H7 (cell line): ENCODE measurements around the gene AGT. TPM values are rescaled to one million over a fixed set of nuclear protein-coding genes. Genes with fewer than 3 reads are reported as not detected.

Source experiments
- DNase-seq: peaks from one replicate; pipeline ENCODE4 v3.0.0; 2012
- H3K27me3 ChIP-seq: 2 replicates; pipeline ENCODE4 v1.6.0; 2011; ENCODE audit warnings: mild to moderate bottlenecking, low read length; ENCODE audit not compliant: control insufficient read depth, insufficient read depth
- H3K36me3 ChIP-seq: replicated peaks from 2 replicates; pipeline ENCODE4 v1.5.1; 2011; ENCODE audit warnings: low read length; ENCODE audit not compliant: control insufficient read depth, insufficient read depth
- H3K4me3 ChIP-seq: 2 replicates; pipeline ENCODE4 v1.5.1; 2011; ENCODE audit warnings: low read depth, mild to moderate bottlenecking, control low read depth, low read length, moderate library complexity; ENCODE audit not compliant: insufficient read depth
- total RNA-seq: library from RNA; depleted of rRNA; stranded (reverse); fragments of >200 nt; shearing (Covaris generic); gene quantifications from 2 replicates; pipeline ENCODE4 v1.2.3, GENCODE V29; 2014

AGT gene
- total RNA-seq, 1 experiment from 2014 or later, result 0.42 TPM

- DNase-seq, result no peak
- Histone ChIP-seq H3K36me3 (no peaks in the 10 kb centered on the region), H3K4me3 (no peak overlapping the region), H3K27me3 (no peaks in the 10 kb centered on the region; the same call in 1 of the 2 replicates)
Measured at GRCh38 chr1:230749635-230750034, 35.7 kb upstream of the AGT start.

- Histone ChIP-seq H3K27me3 (no peaks in the 10 kb centered on the region; the same call in 1 of the 2 replicates), H3K36me3 (no peaks in the 10 kb centered on the region), H3K4me3 (no peak overlapping the region)
- DNase-seq, result no peak
Measured at GRCh38 chr1:230749150-230749549, 35.2 kb upstream of the AGT start.

- Histone ChIP-seq H3K27me3 (no peaks in the 10 kb centered on the region; the same call in 1 of the 2 replicates), H3K4me3 (no peak overlapping the region), H3K36me3 (no peaks in the 10 kb centered on the region)
- no peak for DNase-seq
Measured at GRCh38 chr1:230747890-230748800, 34.2 kb upstream of the AGT start.

GRCh38 chr1:230747127-230747730 lies 33.3 kb upstream of the AGT start, which contains the start of gene CAPN9:
CAPN9 (plus strand) TSS chr1:230747388; CDS start chr1:230747497, 109 bp downstream.
- Histone ChIP-seq H3K36me3 (no peaks in the 10 kb centered on the region), H3K4me3 (no peak within 1 kb of the TSS), H3K27me3 (no peaks in the 10 kb centered on the region; the same call in 1 of the 2 replicates)
- no peak for DNase-seq

- H3K36me3 ChIP-seq, result no peaks in the 10 kb centered on the region
Measured at GRCh38 chr1:230746617-230747016, 32.7 kb upstream of the AGT start.

GRCh38 chr1:230745071-230745470 lies 31.1 kb upstream of the AGT start:
- no peaks in the 10 kb centered on the region for H3K36me3 ChIP-seq
- DNase-seq, result no peak
- no peaks in the 10 kb centered on the region for H3K27me3 ChIP-seq
- H3K4me3 ChIP-seq, result no peak overlapping the region

More at GRCh38 chr1:230746617-230747016, 32.7 kb upstream of the AGT start:
- Histone ChIP-seq H3K4me3 (no peak overlapping the region), H3K27me3 (no peaks in the 10 kb centered on the region; the same call in 1 of the 2 replicates)
- no peak for DNase-seq

GRCh38 chr1:230744382-230744781 lies 30.5 kb upstream of the AGT start:
- Histone ChIP-seq H3K27me3 (no peaks in the 10 kb centered on the region), H3K4me3 (no peak overlapping the region), H3K36me3 (no peaks in the 10 kb centered on the region)
- DNase-seq, result no peak

- Histone ChIP-seq H3K36me3 (no peaks in the 10 kb centered on the region), H3K4me3 (no peak overlapping the region), H3K27me3 (no peaks in the 10 kb centered on the region)
- no peak for DNase-seq
Measured at GRCh38 chr1:230743899-230744298, 30.0 kb upstream of the AGT start.

- peaks cover 2% of the 10 kb centered on the region; the same call in 1 of the 2 replicates for H3K27me3 ChIP-seq
- no peak overlapping the region for H3K4me3 ChIP-seq
- DNase-seq, result no peak
- H3K36me3 ChIP-seq, result no peaks in the 10 kb centered on the region
Measured at GRCh38 chr1:230739564-230740290, 25.8 kb upstream of the AGT start.

GRCh38 chr1:230737622-230738262 lies 23.8 kb upstream of the AGT start:
- no peak for DNase-seq
- Histone ChIP-seq H3K36me3 (no peaks in the 10 kb centered on the region), H3K4me3 (no peak overlapping the region), H3K27me3 (peaks cover 2% of the 10 kb centered on the region; the same call in 1 of the 2 replicates)

GRCh38 chr1:230735447-230735846 lies 21.5 kb upstream of the AGT start:
- no peaks in the 10 kb centered on the region for H3K36me3 ChIP-seq
- H3K27me3 ChIP-seq, result peaks cover 2% of the 10 kb centered on the region; the same call in 1 of the 2 replicates
- no peak overlapping the region for H3K4me3 ChIP-seq
- DNase-seq, result no peak

GRCh38 chr1:230730977-230731376 lies 17.1 kb upstream of the AGT start:
- Histone ChIP-seq H3K36me3 (no peaks in the 10 kb centered on the region), H3K4me3 (no peak overlapping the region), H3K27me3 (no peaks in the 10 kb centered on the region)
- DNase-seq, result no peak

GRCh38 chr1:230728710-230729392 lies 14.9 kb upstream of the AGT start:
- Histone ChIP-seq H3K36me3 (no peaks in the 10 kb centered on the region), H3K27me3 (no peaks in the 10 kb centered on the region), H3K4me3 (no peak overlapping the region)
- DNase-seq, result peak; percentile 41
